Measurements from ENCODE around the gene RXYLT1. TPM values are rescaled to one million over a fixed set of nuclear protein-coding genes. Genes with fewer than 3 reads are reported as not detected.

RXYLT1 gene
- total and polyA plus RNA-seq, 7 donors = 10.3 to 23.5 (median 12.8) TPM

- WGBS, 3 donors = 82 to 93% (median 88%) methylated on average over 1 of the region's 1 CpG
- Histone ChIP-seq H3K9me3 (no peaks in the 10 kb centered on the region), H3K4me1 (no peaks in the 10 kb centered on the region), H3K36me3 (ENCODE audit: insufficient read depth in 1 of 2, low read depth in 1 of 2) (no peaks in the 10 kb centered on the region), H3K27me3 (ENCODE audit: insufficient read depth in 3 of 3, low read length in 2 of 3) (no peaks in the 10 kb centered on the region), H3K4me3 (no peak overlapping the region), H3K27ac (no peak overlapping the region)
- intact Hi-C loops (cut with DNase I) = no loop called here
- no peak for DNase-seq
- TF ChIP-seq, protein P1, sequence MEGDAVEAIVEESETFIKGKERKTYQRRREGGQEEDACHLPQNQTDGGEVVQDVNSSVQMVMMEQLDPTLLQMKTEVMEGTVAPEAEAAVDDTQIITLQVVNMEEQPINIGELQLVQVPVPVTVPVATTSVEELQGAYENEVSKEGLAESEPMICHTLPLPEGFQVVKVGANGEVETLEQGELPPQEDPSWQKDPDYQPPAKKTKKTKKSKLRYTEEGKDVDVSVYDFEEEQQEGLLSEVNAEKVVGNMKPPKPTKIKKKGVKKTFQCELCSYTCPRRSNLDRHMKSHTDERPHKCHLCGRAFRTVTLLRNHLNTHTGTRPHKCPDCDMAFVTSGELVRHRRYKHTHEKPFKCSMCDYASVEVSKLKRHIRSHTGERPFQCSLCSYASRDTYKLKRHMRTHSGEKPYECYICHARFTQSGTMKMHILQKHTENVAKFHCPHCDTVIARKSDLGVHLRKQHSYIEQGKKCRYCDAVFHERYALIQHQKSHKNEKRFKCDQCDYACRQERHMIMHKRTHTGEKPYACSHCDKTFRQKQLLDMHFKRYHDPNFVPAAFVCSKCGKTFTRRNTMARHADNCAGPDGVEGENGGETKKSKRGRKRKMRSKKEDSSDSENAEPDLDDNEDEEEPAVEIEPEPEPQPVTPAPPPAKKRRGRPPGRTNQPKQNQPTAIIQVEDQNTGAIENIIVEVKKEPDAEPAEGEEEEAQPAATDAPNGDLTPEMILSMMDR (IDR thresholded peaks at IDR 0.05) = no peak
- no peak for ATAC-seq
These were observed 69.5 kb downstream of the RXYLT1 start for GRCh38 chr12:63849106-63849620.

- no peaks in the 10 kb centered on the region for H3K9me3 ChIP-seq
- TF ChIP-seq, protein P1 (IDR thresholded peaks at IDR 0.05) = no peak
- ATAC-seq (no peak), DNase-seq (no peak)
- no peak overlapping the region for H3K4me3 ChIP-seq
- H3K4me1 ChIP-seq = no peaks in the 10 kb centered on the region
- WGBS, 3 donors = 86 to 90% (median 89%) methylated on average over 4 of the region's 4 CpGs
- H3K27me3 ChIP-seq (ENCODE audit: insufficient read depth in 3 of 3, low read length in 2 of 3) = no peaks in the 10 kb centered on the region
- H3K36me3 ChIP-seq (ENCODE audit: insufficient read depth in 1 of 2, low read depth in 1 of 2) = no peaks in the 10 kb centered on the region
- H3K27ac ChIP-seq = no peak overlapping the region
- intact Hi-C loops (cut with DNase I) = no loop called here
These were observed 69.9 kb downstream of the RXYLT1 start for GRCh38 chr12:63849641-63850040.

DNA sequence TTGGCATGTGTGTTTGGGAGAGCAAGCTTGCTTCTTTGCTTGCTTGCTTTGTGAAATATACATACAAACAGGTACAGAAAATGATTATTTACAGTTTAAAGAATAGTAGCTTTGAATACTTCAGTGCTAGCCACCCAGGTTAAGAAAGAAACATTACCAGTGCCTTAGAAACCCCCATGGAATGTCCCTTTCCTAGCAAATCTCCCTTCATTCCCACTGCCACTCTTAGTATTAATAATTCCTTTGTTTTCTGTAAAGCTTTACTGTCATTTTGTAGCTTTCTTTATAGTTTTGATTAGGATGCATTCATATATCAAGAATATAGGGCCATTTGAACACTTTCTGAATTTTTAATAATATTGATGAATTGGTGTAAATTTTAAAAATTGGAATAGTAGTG lies 74.3 kb downstream of the RXYLT1 start:
- intact Hi-C loops (cut with DNase I) = no loop called here

DNA sequence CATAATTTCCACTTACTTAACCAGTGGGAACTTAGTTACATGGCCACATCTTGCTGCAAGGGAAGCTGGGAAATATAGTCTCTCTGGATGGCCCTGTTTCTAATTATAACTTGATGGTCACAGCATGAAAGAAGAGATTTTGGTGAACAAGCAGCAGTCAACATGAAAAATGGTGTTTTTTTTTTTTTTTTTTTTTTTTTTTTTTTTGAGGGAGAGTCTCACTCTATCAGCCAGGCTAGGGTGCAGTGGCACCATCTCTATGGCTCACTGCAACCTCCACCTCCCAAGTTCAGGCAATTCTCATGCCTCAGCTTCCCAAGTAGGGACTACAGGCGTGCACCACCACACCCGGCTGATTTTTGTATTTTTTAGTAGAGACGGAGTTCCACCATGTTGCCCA lies 75.6 kb downstream of the RXYLT1 start:
- DNase-seq (no peak), ATAC-seq (no peak)
- 97 to 98% (median 98%) methylated on average over 3 of the region's 3 CpGs for WGBS, 3 donors
- intact Hi-C loops (cut with DNase I) = no loop called here
- Histone ChIP-seq H3K4me3 (no peak overlapping the region), H3K9me3 (no peaks in the 10 kb centered on the region), H3K4me1 (no peaks in the 10 kb centered on the region), H3K27ac (no peak overlapping the region), H3K36me3 (ENCODE audit: insufficient read depth in 1 of 2, low read depth in 1 of 2) (no peaks in the 10 kb centered on the region), H3K27me3 (ENCODE audit: insufficient read depth in 3 of 3, low read length in 2 of 3) (no peaks in the 10 kb centered on the region)
- TF ChIP-seq, protein P1 (IDR thresholded peaks at IDR 0.05) = no peak

More for the DNA sequence above, 74.3 kb downstream of the RXYLT1 start:
- ATAC-seq (no peak), DNase-seq (no peak)
- H3K4me3 ChIP-seq = no peak overlapping the region
- no peak overlapping the region for H3K27ac ChIP-seq
- H3K9me3 ChIP-seq = no peaks in the 10 kb centered on the region
- no peaks in the 10 kb centered on the region for H3K27me3 ChIP-seq (ENCODE audit: insufficient read depth in 3 of 3, low read length in 2 of 3)
- TF ChIP-seq, protein P1 (IDR thresholded peaks at IDR 0.05) = no peak
- H3K4me1 ChIP-seq = no peaks in the 10 kb centered on the region
- no peaks in the 10 kb centered on the region for H3K36me3 ChIP-seq (ENCODE audit: insufficient read depth in 1 of 2, low read depth in 1 of 2)

Data from psoas muscle (tissue), 8 donors.